Skeletal muscle cell (primary cell): ENCODE measurements around the gene METRN.
"Not testable (repeated sequence)": the region's sequence is repeated elsewhere in the genome, so short reads cannot be mapped to it uniquely, and the experiment has no call there.

Experiments used
- DNase-seq: peaks from one replicate; pipeline ENCODE4 v3.0.0-alpha.2; 2010; ENCODE audit warnings: low read depth
- H3K4me3 ChIP-seq: 2 replicates; pipeline ENCODE4 v1.5.1; 2011; ENCODE audit warnings: low read depth, mild to moderate bottlenecking, control low read depth, low read length, moderate library complexity

METRN gene

DNA sequence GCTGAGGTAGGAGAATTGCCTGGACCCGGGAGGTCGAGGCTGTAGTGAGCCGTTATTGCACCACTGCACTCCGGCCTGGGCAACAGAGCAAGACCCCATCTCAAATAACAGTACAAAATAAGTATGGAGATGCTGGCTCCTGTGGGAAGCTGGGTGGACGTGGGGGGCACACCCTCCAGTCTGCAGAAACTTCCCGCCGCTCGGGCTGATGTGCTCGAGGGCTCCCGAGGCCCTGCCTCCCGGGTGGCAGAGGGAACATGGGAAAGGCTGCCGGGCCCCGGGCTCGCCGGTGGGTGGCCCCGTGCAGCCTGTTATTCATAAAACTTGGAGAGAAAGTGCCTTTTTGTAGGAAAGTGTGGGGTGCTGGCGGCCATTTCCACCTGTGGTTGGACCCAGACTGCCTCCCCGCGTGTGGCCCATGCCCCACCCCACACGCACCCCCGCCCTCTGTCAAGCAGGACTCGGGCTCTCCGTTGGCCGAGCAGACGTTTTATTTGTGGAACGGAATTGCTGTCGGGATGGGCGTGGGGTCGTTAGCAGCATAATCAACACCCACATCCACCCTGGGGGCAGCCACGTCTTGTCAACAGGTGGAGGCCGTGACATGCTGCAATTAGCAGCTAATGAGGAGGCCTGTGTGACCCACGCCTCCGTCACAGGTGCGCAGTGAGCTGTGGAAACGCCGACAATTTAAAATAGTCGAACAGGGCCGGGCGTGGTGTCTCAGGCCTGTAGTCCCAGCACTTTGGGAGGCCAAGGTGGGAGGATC is 33.2 kb downstream of the METRN start:
- no peak overlapping the region for H3K4me3 ChIP-seq
- DNase-seq: no peak

DNA sequence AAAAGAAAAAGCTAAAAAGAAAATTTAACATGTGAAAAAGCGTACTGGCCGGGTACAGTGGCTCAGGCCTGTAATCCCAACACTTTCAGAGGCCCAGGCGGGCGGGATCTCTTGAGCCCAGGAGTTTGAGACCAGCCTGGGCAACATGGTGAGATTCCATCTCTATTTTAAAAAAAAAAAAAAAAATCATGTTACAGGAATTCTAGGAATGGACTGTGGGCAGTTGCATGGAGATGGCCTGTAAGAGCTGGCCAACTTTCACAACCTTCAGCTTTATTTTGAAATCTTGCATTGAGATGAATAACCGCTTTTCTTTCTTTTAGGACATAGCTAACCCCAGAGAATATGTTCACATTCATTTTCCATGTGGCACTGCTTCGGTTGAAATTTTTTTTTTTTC is 34.1 kb downstream of the METRN start:
- no peak overlapping the region for H3K4me3 ChIP-seq
- DNase-seq: peak; percentile 31

DNA sequence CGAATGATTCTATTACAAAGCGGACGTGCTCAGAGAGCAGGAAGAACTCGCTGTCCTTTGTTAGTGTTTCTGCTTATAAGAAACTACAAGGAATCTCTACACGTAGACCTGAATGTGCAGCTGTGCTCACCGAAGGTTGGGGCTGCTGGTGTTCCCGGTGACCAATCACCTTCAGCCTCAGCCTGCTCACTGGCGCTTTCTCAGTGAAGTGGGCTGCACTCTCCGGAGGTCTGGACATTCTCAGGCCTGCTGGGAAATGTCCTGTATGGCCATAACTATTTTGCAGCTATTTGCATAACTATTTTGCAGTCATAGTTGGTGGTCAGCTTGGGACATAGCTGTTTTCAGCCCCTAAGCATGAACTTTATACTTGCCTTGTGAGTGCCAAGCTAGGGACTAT is 35.6 kb downstream of the METRN start:
- no peak for DNase-seq
- H3K4me3 ChIP-seq: no peak overlapping the region

DNA sequence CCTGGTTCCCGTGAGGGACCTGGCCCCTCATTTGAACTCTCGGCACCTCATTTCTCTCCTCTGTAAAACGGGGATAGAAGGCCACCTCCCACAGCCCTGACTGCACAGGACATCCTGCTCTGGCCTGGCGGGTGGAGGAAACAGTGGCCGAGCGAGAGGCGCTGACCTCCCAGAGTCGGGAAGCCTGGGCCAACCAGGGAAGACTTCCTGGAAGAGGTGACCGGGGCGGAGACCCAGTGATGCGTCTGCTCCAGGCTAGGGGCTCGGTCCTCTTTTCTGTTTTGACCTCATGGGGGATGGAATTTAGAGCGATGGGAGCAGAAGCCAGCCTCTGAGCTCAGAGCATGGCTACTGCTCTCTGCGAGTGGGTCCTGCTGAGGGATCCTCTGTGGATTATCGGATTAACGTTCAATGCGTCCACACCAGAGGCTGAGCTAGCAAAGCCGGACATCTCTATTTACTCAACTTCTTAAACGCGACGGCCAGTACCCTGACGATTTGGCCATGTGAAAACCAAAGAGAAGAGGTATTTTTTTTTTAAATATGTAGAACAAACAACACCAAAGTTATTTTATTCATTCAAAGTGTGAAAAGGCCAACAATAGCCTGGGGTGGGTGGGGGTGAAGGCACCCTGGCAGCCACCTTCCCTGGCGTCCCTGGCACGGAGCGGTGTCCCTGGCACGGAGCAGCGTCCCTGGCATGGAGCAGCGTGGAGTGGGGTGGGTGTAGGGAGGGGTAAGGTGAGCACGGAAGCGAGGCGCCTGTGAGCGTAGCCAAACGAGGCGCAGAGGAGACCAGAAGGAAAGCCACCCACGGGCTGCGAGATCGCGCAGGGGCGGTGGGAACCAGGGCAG is 36.5 kb downstream of the METRN start:
- DNase-seq: no peak
- H3K4me3 ChIP-seq: no peak overlapping the region

DNA sequence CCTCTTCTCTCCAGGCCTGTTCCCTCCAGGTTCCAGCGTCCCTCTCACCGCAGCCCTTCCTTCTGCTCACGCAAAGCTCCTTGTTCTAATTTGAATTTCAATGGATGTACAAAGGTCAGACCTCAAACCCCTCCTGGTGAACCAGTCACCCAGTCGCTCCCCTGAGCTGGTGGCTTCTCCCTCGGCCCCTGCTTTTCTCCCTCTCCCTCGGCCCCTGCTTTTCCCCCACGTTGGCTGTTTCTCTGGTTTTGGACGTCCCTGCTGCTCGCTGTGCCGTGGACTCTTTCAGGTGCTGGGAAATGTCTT is 37.0 kb downstream of the METRN start:
- no peak for DNase-seq
- no peak overlapping the region for H3K4me3 ChIP-seq

DNA sequence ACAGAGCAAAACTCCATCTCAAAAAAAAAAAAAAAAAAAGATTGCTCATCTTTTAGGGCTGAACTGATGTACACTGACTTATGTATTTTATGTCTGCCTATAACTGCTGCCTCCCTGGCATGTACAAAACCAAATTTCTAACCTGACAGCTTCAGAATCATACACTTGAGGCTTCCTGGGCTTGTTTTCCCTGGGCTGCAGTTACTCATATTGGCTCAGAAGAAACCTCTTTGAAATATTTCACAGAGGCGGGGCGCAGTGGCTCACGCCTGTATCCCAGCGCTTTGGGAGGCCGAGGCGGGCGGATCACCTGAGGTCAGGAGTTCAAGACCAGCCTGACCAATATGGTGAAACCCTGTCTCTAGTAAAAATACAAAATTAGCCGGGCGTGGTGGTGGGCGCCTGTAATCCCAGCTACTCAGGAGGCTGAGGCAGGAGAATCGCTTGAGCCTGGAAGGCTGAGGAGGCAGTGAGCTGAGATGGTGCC is 39.2 kb downstream of the METRN start:
- H3K4me3 ChIP-seq, DNase-seq: not testable (repeated sequence)

DNA sequence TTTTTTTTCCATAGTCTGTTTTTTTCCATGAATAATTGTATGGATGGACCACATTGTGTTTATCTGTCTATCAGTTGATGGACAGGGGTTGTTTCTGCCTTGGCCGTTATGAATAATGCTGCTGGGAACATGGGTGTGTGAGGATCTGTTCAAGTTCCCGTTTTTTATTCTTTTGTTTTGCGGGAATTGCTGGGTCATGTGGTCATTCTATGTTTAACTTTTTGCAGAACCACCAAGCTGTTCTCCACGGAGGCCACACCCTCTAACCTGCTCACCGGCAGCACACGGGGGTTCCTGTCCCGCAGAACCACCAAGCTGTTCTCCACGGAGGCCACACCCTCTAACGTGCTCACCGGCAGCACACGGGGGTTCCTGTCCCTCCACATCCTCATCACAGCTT is 39.7 kb downstream of the METRN start:
- DNase-seq: no peak
- no peak overlapping the region for H3K4me3 ChIP-seq

DNA sequence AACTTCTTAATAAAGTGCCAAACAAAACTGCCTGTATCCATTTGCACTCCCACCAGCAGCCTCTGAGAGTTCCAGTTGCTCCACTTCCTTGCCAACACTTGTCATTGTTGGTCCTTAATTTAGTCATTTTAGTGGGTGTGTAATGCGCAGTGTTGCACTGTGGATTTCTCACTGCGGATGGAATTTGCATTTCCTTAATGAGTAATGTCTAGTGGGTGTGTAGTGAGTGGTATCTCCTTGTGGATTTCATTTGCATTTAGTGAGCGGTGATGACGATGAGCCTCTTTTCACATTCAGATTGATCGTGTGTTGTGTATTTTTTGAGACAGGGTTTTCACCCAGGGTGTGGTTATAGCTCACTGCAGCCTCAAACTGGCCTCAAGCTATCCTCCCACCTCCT is 41.5 kb downstream of the METRN start:
- DNase-seq: no peak
- H3K4me3 ChIP-seq: no peak overlapping the region

DNA sequence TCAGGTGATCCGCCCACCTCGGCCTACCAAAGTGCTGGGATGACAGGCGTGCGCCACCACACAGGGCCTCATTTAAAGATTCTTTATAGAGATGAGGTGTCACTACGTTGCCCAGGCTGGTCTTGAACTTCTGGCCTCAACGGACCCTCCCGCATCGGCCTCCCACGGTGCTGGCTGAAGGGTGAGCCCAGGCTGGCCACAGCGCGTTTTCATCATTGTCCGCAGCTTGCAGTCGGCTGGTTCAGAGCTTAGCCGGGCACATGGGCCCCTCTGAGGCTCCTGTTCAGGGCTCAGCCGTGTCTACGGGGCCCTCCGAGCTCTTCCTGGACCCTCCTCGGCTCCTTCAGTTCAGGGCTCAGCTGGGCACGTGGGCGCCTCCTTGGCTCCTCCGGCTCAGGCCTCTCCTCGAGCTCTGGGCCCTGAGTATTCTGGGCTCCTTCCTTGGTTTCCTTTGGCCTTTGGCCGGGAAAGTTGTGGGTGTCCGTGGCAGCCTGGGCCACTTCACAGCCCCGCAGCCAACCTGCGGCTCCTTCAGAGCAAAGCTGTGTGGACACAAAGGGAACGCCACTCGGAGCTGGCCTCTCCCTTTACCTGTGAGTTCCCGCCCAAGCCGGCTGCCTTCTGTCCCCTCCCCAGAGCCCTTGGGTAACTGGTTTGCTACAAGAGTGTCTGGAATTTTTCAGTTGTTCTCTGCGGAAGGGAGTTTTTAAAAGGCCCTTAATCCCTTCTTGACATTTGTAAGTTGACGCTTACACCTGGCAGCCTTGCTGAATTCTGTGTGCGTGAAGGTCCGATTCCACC is 44.4 kb downstream of the METRN start:
- H3K4me3 ChIP-seq: no peak overlapping the region
- no peak for DNase-seq

DNA sequence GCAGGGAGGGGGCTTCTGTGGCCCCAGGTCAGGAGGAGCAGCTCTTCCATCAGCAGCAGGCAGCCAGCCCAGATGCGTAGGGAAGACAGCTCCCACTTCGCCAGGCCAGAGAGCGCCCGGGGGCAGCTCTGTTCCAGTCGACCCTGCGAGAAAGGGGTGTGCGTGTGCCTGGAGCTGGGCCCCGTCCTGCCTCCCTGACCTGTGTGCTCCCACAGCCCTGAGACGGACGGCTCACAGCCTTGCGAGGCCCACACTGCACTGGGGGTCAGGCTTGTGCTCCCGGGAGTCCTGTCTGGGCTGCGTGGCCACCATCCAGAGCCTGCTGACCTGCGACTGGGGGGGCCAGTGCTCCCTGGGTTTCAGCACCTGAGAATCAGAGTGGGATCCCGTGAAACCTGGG is 45.1 kb downstream of the METRN start:
- H3K4me3 ChIP-seq: no peak overlapping the region
- no peak for DNase-seq

DNA sequence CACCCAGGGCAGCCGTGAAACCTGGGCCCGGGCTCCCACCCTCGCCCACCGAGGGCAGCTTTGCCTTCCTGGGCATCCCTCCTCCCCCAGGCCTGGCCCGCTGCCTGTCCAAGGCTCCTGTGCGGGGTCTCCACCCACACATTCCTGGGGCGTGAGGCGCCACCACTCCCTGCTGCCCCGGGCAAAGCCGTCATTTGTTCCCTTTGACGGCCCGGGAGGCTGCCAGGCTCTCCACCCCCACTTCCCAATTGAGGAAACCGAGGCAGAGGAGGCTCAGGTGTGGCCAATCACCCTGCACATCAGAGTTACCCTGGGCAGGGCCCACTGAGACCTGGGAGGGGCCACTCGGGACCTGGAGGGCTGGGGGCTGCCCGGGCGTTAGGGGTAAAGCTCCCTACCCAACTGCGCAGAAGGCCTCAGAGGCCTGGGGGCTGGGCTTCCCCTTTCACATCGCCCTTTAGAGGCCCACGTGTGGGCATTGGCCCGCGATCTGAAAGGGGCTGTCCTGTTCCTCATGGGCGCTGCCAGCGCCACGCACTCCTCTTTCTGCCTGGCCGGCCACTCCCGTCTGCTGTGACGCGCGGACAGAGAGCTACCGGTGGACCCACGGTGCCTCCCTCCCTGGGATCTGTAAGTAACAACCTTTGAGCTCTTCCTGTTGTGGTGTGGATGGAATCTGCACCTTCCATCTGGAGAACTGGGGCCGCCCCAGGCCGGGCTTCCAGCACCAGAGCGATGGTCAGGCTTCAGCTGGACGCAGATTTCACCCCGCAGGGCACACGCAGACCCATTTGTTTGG is 45.8 kb downstream of the METRN start, which contains the start of gene MSLN:
MSLN (plus strand) TSS at position 190 of the 799 bp plus-strand sequence. CDS start 1,947 bp downstream, outside the sequence.
- no peak within 1 kb of the TSS for H3K4me3 ChIP-seq
- DNase-seq: no peak

DNA sequence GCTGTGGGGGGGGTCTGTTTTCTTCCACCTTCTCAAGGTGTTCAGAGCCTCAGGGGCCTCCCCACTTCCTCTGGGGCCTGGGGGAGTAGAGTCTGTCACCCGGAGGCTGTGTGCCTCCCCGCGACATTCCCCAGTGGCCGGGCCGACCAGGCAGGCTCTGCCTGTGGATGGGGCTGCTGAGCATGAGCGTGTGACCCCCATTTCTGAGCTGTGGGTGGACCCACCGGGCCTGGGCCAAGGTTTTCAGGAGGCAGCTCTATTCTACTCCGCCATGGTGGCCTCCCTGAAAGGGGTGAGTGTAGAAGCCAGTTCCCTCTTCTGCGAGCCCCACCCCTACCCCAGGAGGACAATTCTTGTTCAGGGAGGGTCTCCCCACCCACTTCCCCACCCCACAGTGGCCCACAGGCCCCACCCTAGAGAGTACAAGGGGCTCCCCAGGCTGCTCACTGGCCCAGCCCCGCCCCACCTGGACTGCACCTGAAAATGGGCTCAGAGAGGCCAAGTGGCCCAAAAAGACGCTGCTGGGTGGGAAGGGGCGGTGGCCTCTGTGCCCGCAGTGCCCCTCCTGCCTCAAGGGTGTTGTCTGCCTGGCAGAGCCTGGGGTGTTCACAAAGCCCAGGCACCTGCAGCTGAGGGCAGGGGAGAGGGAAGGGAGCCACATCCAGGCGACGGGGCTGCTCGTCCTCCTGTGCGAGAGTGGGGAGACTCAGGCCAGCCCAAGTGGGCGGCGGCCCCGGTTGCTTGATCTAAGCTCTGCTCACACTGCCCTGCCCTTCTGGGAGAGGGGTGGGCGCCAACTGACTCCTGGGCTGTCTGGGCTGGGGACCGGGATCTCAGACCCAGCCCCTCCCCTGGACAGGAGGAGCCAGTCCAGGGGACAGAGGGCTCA is 47.0 kb downstream of the METRN start:
- H3K4me3 ChIP-seq: no peak overlapping the region
- DNase-seq: no peak

DNA sequence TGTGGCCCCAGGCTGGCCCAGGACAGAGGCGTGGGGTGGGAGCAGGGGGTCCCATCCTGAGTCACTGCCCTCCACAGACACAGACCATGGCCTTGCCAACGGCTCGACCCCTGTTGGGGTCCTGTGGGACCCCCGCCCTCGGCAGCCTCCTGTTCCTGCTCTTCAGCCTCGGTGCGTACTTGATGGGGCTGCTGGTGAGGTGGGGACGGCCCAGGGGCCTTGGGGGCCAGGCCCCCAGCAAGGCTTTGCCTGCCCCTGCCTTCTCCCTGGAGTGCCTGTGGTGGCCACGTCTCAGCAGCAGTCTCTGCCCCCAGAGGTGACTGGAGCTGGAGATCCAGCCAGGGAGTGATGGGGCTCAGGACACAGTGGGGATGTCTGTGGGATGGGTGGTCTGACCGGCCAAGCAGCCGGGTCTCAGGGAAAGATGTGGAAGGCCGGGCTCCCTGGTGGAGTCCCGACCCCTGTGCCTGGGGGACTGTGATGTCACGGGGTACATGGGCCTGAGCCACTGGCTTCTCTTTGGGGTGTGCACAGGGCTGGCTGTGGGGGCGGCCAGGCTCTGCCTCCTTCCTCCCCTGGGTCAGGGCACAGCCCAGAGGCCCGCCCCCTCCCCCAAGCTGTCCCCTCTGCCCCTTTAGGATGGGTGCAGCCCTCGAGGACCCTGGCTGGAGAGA is 47.8 kb downstream of the METRN start:
- H3K4me3 ChIP-seq: no peak overlapping the region

DNA sequence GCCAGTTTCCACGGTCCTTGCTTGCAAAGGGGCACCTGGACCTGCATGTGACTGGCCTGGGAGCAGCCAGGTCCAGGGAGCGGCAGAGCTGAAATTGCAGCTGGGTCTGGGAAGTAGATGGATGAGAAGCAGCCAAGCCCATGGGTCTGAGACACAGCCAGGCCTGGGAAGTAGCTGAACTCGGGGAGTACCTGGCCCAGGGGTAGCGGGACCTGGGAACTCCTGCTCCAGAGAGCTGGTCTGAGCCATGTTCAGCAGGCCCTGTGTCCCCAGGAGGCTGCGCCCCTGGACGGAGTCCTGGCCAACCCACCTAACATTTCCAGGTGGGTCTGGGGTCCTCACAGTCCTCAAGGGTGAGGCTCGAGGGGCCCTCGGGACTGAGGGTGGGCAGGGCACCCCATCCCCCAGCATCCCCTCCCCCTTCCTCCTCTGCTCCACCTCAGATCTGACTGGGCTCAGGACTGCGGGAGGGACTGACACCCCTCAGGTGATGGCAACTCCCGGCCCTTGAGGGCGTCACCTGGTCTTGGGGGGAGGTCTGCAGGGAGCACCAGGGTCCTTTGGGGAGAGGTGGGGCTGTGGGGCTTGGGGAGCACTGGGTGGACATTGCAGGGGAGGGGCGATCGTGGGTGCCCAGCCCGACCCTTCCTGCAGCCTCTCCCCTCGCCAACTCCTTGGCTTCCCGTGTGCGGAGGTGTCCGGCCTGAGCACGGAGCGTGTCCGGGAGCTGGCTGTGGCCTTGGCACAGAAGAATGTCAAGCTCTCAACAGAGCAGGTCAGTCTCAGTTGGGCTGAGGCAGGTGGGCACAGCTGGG is 48.7 kb downstream of the METRN start:
- no peak overlapping the region for H3K4me3 ChIP-seq
- no peak for DNase-seq

More for the DNA sequence above, 47.8 kb downstream of the METRN start:
- no peak for DNase-seq

DNA sequence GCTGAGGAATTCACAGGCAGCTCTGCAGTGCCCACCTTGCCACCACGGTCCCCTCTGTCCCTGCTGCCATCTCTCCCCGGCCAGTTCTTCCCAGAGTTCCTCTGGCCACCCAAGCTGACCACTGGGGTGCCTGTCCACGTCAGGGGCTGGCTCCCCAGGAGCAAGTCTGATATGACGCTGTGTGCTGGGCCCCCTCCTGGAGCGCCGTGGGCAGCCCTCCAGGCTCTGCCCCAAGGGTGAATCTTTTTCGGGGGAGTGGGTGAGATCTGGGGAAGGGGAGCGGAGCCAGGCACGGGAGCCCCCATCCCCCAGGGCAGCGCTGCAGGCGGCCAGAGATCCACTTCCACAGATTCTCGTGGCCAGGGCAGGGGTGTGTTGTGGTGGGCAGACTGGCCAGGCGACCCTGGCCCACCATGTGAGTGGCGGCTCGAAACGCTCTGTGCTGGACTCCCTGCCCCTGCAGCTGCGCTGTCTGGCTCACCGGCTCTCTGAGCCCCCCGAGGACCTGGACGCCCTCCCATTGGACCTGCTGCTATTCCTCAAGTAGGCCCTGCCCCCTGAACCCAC is 49.3 kb downstream of the METRN start:
- DNase-seq: no peak
- no peak overlapping the region for H3K4me3 ChIP-seq

DNA sequence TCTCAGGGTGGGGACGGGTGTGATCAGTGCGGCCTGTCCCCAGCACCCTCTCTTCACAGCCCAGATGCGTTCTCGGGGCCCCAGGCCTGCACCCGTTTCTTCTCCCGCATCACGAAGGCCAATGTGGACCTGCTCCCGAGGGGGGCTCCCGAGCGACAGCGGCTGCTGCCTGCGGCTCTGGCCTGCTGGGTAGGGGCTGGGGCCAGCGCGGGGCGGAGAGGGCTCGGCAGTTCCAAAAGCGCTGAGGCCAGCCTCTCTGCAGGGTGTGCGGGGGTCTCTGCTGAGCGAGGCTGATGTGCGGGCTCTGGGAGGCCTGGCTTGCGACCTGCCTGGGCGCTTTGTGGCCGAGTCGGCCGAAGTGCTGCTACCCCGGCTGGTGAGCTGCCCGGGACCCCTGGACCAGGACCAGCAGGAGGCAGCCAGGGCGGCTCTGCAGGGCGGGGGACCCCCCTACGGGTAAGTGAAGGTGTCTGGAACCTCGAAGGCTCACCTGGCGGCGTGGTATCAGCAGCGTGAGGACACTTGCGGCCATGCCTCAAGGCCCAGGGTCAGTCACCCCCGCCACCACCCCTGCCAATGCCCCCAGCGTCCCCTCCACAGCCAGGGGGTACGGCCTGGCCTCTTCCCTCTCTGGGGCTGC is 50.0 kb downstream of the METRN start:
- no peak for DNase-seq
- no peak overlapping the region for H3K4me3 ChIP-seq
